B cell (primary cell): ENCODE data around the gene CCL22. TPM values are rescaled to one million over a fixed set of nuclear protein-coding genes. Genes with fewer than 3 reads are reported as not detected.

Experiments
- ATAC-seq: fragments of 200-7000 bp; cut with Tn5 transposase; one replicate; pipeline ENCODE4 v1.10.0; 2021; ENCODE audit warnings: low read depth, mild to moderate bottlenecking, moderate number of reproducible peaks, moderate library complexity
- CTCF ChIA-PET: fragments of 350-600 bp; sonication (Branson Sonifier 250); formaldehyde crosslinking; loops from one replicate; lab custom pipeline; 2021; ENCODE audit warnings: antibody characterized with exemption, inconsistent platforms; lab: Charles Lee
- POLR2A ChIA-PET: fragments of 350-600 bp; sonication (Branson Sonifier 250); formaldehyde crosslinking; loops from one replicate; lab custom pipeline; 2021; ENCODE audit warnings: antibody characterized with exemption; lab: Charles Lee
- DNase-seq: peaks from one replicate; pipeline ENCODE4 v3.0.0; 2013
- H2AFZ ChIP-seq: 2 replicates; pipeline ENCODE4 v1.6.1; 2012; ENCODE audit warnings: mild to moderate bottlenecking, low read depth, low read length; ENCODE audit not compliant: insufficient read depth, poor library complexity, severe bottlenecking
- H3K27ac ChIP-seq, 2 donors: 1 replicate in 1 of 2; 2 replicates in 1 of 2; pipeline ENCODE4 v1.5.1; 2012 to 2013; ENCODE audit warnings: low read length in 2 of 2, mild to moderate bottlenecking in 2 of 2, moderate library complexity in 1 of 2
- H3K27me3 ChIP-seq, 4 experiments: fragments of 200-600 bp in 1 of 4; sonication (generic) in 1 of 4; replicated peaks in 1 of 4; 1 replicate in 2 of 4; 2 replicates in 2 of 4; pipeline versions ENCODE4 v1.6.1 to v1.7.0; 2013 to 2016; ENCODE audit warnings: low read length in 3 of 4, mild to moderate bottlenecking in 2 of 4, mixed read lengths in 1 of 4, moderate library complexity in 1 of 4; ENCODE audit not compliant: insufficient read depth in 4 of 4, control insufficient read depth in 3 of 4; ENCODE audit errors: control extremely low read depth in 1 of 4
- H3K36me3 ChIP-seq, 2 experiments: replicated peaks in 1 of 2; 1 replicate in 1 of 2; 2 replicates in 1 of 2; pipeline versions ENCODE4 v1.6.1 to v1.7.1; 2013; ENCODE audit warnings: low read length in 1 of 2; ENCODE audit not compliant: insufficient read depth in 2 of 2, control insufficient read depth in 1 of 2; ENCODE audit errors: control extremely low read depth in 1 of 2, extremely low read depth in 1 of 2
- H3K4me1 ChIP-seq, 2 donors: fragments of 200-600 bp in 1 of 2; sonication (generic) in 1 of 2; 1 replicate in 1 of 2; 2 replicates in 1 of 2; pipeline versions ENCODE4 v1.5.1 to v1.6.1; 2013 to 2017; ENCODE audit warnings: low read length in 2 of 2; ENCODE audit not compliant: control insufficient read depth in 2 of 2, insufficient read depth in 2 of 2
- H3K4me2 ChIP-seq: replicated peaks from 2 replicates; pipeline ENCODE3; 2012; ENCODE audit warnings: mild to moderate bottlenecking, low read depth, low read length; ENCODE audit not compliant: poor library complexity, severe bottlenecking
- H3K4me3 ChIP-seq, 5 experiments: fragments of 200-600 bp in 1 of 5; sonication (generic) in 1 of 5; 1 replicate in 3 of 5; 2 replicates in 2 of 5; pipeline versions ENCODE4 v1.5.1 to v1.7.0; 2011 to 2016; ENCODE audit warnings: low read length in 4 of 5, mild to moderate bottlenecking in 4 of 5, low read depth in 2 of 5, control low read depth in 1 of 5, moderate library complexity in 1 of 5; ENCODE audit not compliant: insufficient read depth in 1 of 5; ENCODE audit errors: control extremely low read depth in 1 of 5, extremely low read depth in 1 of 5
- H3K79me2 ChIP-seq: fragments of 200-600 bp; sonication (generic); one replicate; pipeline ENCODE4 v1.6.0; 2016; ENCODE audit warnings: low read length; ENCODE audit not compliant: control insufficient read depth, insufficient read depth
- H3K9ac ChIP-seq: fragments of 200-600 bp; sonication (generic); 2 replicates; pipeline ENCODE4 v1.6.1; 2017; ENCODE audit warnings: mild to moderate bottlenecking, low read length, moderate library complexity
- H3K9me3 ChIP-seq, 3 donors: one replicate each; pipeline versions ENCODE4 v1.6.1 to v1.7.1; 2013; ENCODE audit warnings: low read length in 2 of 3; ENCODE audit not compliant: control insufficient read depth in 2 of 3, insufficient read depth in 1 of 3; ENCODE audit errors: control extremely low read depth in 1 of 3
- H4K20me1 ChIP-seq: 2 replicates; pipeline ENCODE4 v1.6.0; 2012; ENCODE audit warnings: mild to moderate bottlenecking, low read length; ENCODE audit not compliant: insufficient read depth, control insufficient read depth, poor library complexity, severe bottlenecking
- H3K27ac Mint-ChIP-seq: one replicate; pipeline ENCODE4 v1.8.0; 2021; ENCODE audit warnings: mixed read lengths
- H3K27me3 Mint-ChIP-seq: one replicate; pipeline ENCODE4 v1.8.0; 2021; ENCODE audit warnings: mixed read lengths
- H3K4me1 Mint-ChIP-seq: one replicate; pipeline ENCODE4 v1.8.0; 2021; ENCODE audit warnings: mixed read lengths
- H3K4me3 Mint-ChIP-seq: one replicate; pipeline ENCODE4 v1.8.0; 2021; ENCODE audit warnings: mixed read lengths
- H3K9me3 Mint-ChIP-seq: one replicate; pipeline ENCODE4 v1.8.0; 2022; ENCODE audit warnings: mixed read lengths; ENCODE audit not compliant: insufficient read depth
- CTCF ChIP-seq: fragments of 200-600 bp; IDR thresholded peaks from one replicate; pipeline ENCODE4 v1.8.0; 2022; ENCODE audit warnings: antibody characterized with exemption, mild to moderate bottlenecking
- EZH2 ChIP-seq: IDR thresholded peaks from 2 replicates; pipeline ENCODE4 v1.6.1; 2012; ENCODE audit warnings: borderline replicate concordance, low read depth, mild to moderate bottlenecking, moderate library complexity, low read length; ENCODE audit not compliant: insufficient read depth, poor library complexity, severe bottlenecking
- WGBS: methylation state at CpG from one replicate; pipeline ENCODE4 v1.1.5; 2013; ENCODE audit warnings: missing lambda C conversion rate; ENCODE audit not compliant: insufficient coverage; 5-methylcytosine and 5-hydroxymethylcytosine counted together
- intact Hi-C: fragments of 100-400 bp; cut with micrococcal nuclease; formaldehyde crosslinking; loops from one replicate; pipeline ENCODE4 v1.10.0; 2022
- polyA plus RNA-seq: library from polyadenylated mRNA; depleted of rRNA; stranded (reverse); fragments of >200 nt; gene quantifications from 2 replicates; pipeline ENCODE4 v1.2.3, GENCODE V29; 2012
- total RNA-seq, 2 donors: library from RNA; stranded (reverse); fragments of 120-200 nt in 1 of 2; gene quantifications; 1 replicate in 1 of 2; 2 replicates in 1 of 2; pipeline versions ENCODE4 v1.2.3 to v1.2.4, GENCODE V29; 2013 to 2022

Gene CCL22
- total and polyA plus RNA-seq, 2 donors (not counting 1 experiment from before 2014, with no cell fraction given), result 0.04 to 91.5 TPM

- H3K4me1 Mint-ChIP-seq, result no peaks in the 10 kb centered on the region
- no peak overlapping the region for H3K27ac ChIP-seq
- H2AFZ ChIP-seq, result no peak overlapping the region
- H3K4me3 Mint-ChIP-seq, result no peak overlapping the region
- no peaks in the 10 kb centered on the region for H4K20me1 ChIP-seq
- no peak for DNase-seq
- intact Hi-C loops, result no loop called here
- no CpG with 5 or more reads among the region's 3 CpGs for WGBS
- H3K4me3 ChIP-seq, result no peak overlapping the region
- no peak for ATAC-seq
- CTCF ChIA-PET, result no interaction called here
- peaks cover 9% of the 10 kb centered on the region for H3K9me3 Mint-ChIP-seq
- no peak overlapping the region for H3K4me2 ChIP-seq
- H3K4me1 ChIP-seq, result no peaks in the 10 kb centered on the region
- TF ChIP-seq EZH2 (no peak), CTCF (no peak)
- H3K9ac ChIP-seq, result no peak overlapping the region
- peaks cover 0 to 4% (median 4%) of the 10 kb centered on the region in 3 donors for H3K9me3 ChIP-seq
- H3K79me2 ChIP-seq, result no peaks in the 10 kb centered on the region
- POLR2A ChIA-PET, result no interaction called here
- H3K27ac Mint-ChIP-seq, result no peak overlapping the region
- H3K36me3 ChIP-seq, result no peaks in the 10 kb centered on the region
- peaks cover 0 to 3% (median 0%) of the 10 kb centered on the region in 4 experiments for H3K27me3 ChIP-seq
- no peaks in the 10 kb centered on the region for H3K27me3 Mint-ChIP-seq
Measured at GRCh38 chr16:57331355-57331754, 27.2 kb upstream of the CCL22 start.

- Histone ChIP-seq H2AFZ (no peak overlapping the region), H3K27ac (no peak overlapping the region), H3K4me1 (no peaks in the 10 kb centered on the region), H3K27me3 (peaks cover 0 to 3% (median 0%) of the 10 kb centered on the region in 4 experiments), H4K20me1 (no peaks in the 10 kb centered on the region), H3K9me3 (peaks cover 0 to 4% (median 4%) of the 10 kb centered on the region in 3 donors), H3K4me2 (no peak overlapping the region), H3K9ac (no peak overlapping the region), H3K79me2 (no peaks in the 10 kb centered on the region), H3K36me3 (no peaks in the 10 kb centered on the region), H3K4me3 (no peak overlapping the region)
- H3K27me3 Mint-ChIP-seq, result no peaks in the 10 kb centered on the region
- H3K4me3 Mint-ChIP-seq, result no peak overlapping the region
- ATAC-seq (no peak), DNase-seq (no peak)
- no CpG with 5 or more reads among the region's 1 CpG for WGBS
- TF ChIP-seq CTCF (no peak), EZH2 (no peak)
- POLR2A ChIA-PET, result no interaction called here
- H3K4me1 Mint-ChIP-seq, result no peaks in the 10 kb centered on the region
- H3K9me3 Mint-ChIP-seq, result peaks cover 9% of the 10 kb centered on the region
- intact Hi-C loops, result no loop called here
- no peak overlapping the region for H3K27ac Mint-ChIP-seq
- CTCF ChIA-PET, result no interaction called here
Measured at GRCh38 chr16:57333402-57333801, 25.2 kb upstream of the CCL22 start.
